SK-N-SH (cell line): ENCODE measurements around the gene DCAF8L2. TPM values are rescaled to one million over a fixed set of nuclear protein-coding genes. Genes with fewer than 3 reads are reported as not detected.

Experiments
- CTCF ChIA-PET: fragments of 300-600, 350-600 bp; formaldehyde crosslinking; extraction: SDS; loops from one replicate; lab custom pipeline; 2021; lab: Yijun Ruan, JAX
- POLR2A ChIA-PET: fragments of 350-600 bp; sonication (Branson Sonifier 250); formaldehyde crosslinking; extraction: SDS; loops from one replicate; lab custom pipeline; 2020; ENCODE audit warnings: antibody characterized with exemption, inconsistent platforms; lab: Yijun Ruan, JAX
- DNase-seq: peaks from one replicate; pipeline ENCODE4 v3.0.0; 2012
- H2AFZ ChIP-seq: fragments of 200-600 bp; sonication (generic); 2 replicates; pipeline ENCODE4 v1.8.1; 2016; ENCODE audit warnings: antibody characterized with exemption, mild to moderate bottlenecking, low read depth
- H3F3A ChIP-seq: fragments of 200-600 bp; sonication (generic); replicated peaks from 2 replicates; pipeline ENCODE3; 2016; ENCODE audit warnings: antibody characterized with exemption, mild to moderate bottlenecking; ENCODE audit not compliant: insufficient read depth
- H3K27ac ChIP-seq, 2 experiments: fragments of 200-500 bp in 1 of 2; fragments of 200-600 bp in 1 of 2; sonication (Bioruptor generic) in 1 of 2; sonication (generic), shearing (Covaris generic) in 1 of 2; 2 replicates each; pipeline versions ENCODE4 v1.5.1 to v1.6.1; 2014 to 2016; ENCODE audit warnings: low read depth in 2 of 2, inconsistent platforms in 1 of 2, low read length in 1 of 2, mild to moderate bottlenecking in 1 of 2, mixed read lengths in 1 of 2
- H3K27me3 ChIP-seq: fragments of 200-600 bp; sonication (generic), shearing (Covaris generic); 2 replicates; pipeline ENCODE4 v1.6.1; 2016; ENCODE audit warnings: mixed run types; ENCODE audit not compliant: insufficient read depth
- H3K36me3 ChIP-seq, 2 experiments: fragments of 200-500 bp in 1 of 2; fragments of 200-600 bp in 1 of 2; sonication (Bioruptor generic) in 1 of 2; sonication (generic) in 1 of 2; replicated peaks in 1 of 2; 2 replicates each; pipeline versions ENCODE3 to v1.5.1; 2014 to 2016; ENCODE audit warnings: low read length in 1 of 2, mild to moderate bottlenecking in 1 of 2; ENCODE audit not compliant: insufficient read depth in 2 of 2, control insufficient read depth in 1 of 2
- H3K4me1 ChIP-seq, 2 experiments: fragments of 200-500 bp in 1 of 2; fragments of 200-600 bp in 1 of 2; sonication (Bioruptor generic) in 1 of 2; sonication (generic), shearing (Covaris generic) in 1 of 2; 2 replicates each; pipeline versions ENCODE4 v1.5.1 to v1.6.1; 2014 to 2016; ENCODE audit warnings: low read depth in 1 of 2, low read length in 1 of 2, mixed run types in 1 of 2; ENCODE audit not compliant: insufficient read depth in 2 of 2, control insufficient read depth in 1 of 2
- H3K4me2 ChIP-seq: fragments of 200-600 bp; sonication (generic), shearing (Covaris generic); 2 replicates; pipeline ENCODE4 v1.6.1; 2017; ENCODE audit warnings: mixed run types
- H3K4me3 ChIP-seq, 2 experiments: fragments of 200-500 bp in 1 of 2; fragments of 200-600 bp in 1 of 2; sonication (Bioruptor generic) in 1 of 2; sonication (generic), shearing (Covaris generic) in 1 of 2; 2 replicates each; pipeline versions ENCODE4 v1.5.1 to v1.8.1; 2014 to 2016; ENCODE audit warnings: low read depth in 2 of 2, inconsistent platforms in 1 of 2, low read length in 1 of 2, mild to moderate bottlenecking in 1 of 2, mixed read lengths in 1 of 2, moderate library complexity in 1 of 2
- H3K79me2 ChIP-seq: fragments of 200-600 bp; sonication (generic); 2 replicates; pipeline ENCODE4 v1.8.1; 2017; ENCODE audit warnings: mild to moderate bottlenecking; ENCODE audit not compliant: insufficient read depth
- H3K9ac ChIP-seq: fragments of 200-600 bp; sonication (generic); 2 replicates; pipeline ENCODE4 v1.6.1; 2017; ENCODE audit warnings: mixed run types
- H3K9me2 ChIP-seq: fragments of 200-600 bp; sonication (generic); 2 replicates; pipeline ENCODE4 v1.6.1; 2017; ENCODE audit warnings: mixed run types
- H3K9me3 ChIP-seq: fragments of 200-600 bp; sonication (generic); 2 replicates; pipeline ENCODE4 v1.6.1; 2017; ENCODE audit warnings: mixed run types, mild to moderate bottlenecking, moderate library complexity
- H4K20me1 ChIP-seq: fragments of 200-600 bp; sonication (generic); 2 replicates; pipeline ENCODE4 v1.6.1; 2017; ENCODE audit warnings: mild to moderate bottlenecking, mixed run types; ENCODE audit not compliant: insufficient read depth
- EP300 ChIP-seq, 2 experiments: IDR thresholded peaks; 2 replicates each; pipeline versions ENCODE4 v1.4.0 to v1.6.1; 2012; ENCODE audit warnings: borderline replicate concordance in 1 of 2, low read depth in 1 of 2, low read length in 1 of 2
- EZH2phosphoT487 ChIP-seq: fragments of 200-600 bp; sonication (generic); IDR thresholded peaks from 2 replicates; pipeline ENCODE4 v1.6.1; 2017; ENCODE audit warnings: low read depth, mixed run types, mild to moderate bottlenecking, antibody characterized with exemption, moderate library complexity, borderline replicate concordance
- FOSL2 ChIP-seq: IDR thresholded peaks from 2 replicates; pipeline ENCODE4 v1.4.0; 2012; ENCODE audit warnings: low read depth, mild to moderate bottlenecking, moderate library complexity, borderline replicate concordance
- GABPA ChIP-seq: IDR thresholded peaks from 2 replicates; pipeline ENCODE4 v1.4.0; 2012; ENCODE audit warnings: low read depth, mild to moderate bottlenecking
- IRF3 ChIP-seq: fragments of 150-350 bp; IDR thresholded peaks from 2 replicates; pipeline ENCODE4 v1.6.1; 2016; ENCODE audit warnings: mild to moderate bottlenecking, low read depth, low read length
- MAX ChIP-seq: IDR thresholded peaks from 2 replicates; pipeline ENCODE4 v1.4.0; 2012; ENCODE audit warnings: low read depth
- MEF2A ChIP-seq: IDR thresholded peaks from 2 replicates; pipeline ENCODE4 v1.4.0; 2012; ENCODE audit warnings: low read depth, borderline replicate concordance
- PBX3 ChIP-seq: IDR thresholded peaks from 2 replicates; pipeline ENCODE4; 2012
- REST ChIP-seq: IDR thresholded peaks from 2 replicates; pipeline ENCODE4 v1.6.1; 2012; ENCODE audit warnings: mild to moderate bottlenecking, low read depth, low read length, moderate library complexity
- RFX5 ChIP-seq: IDR thresholded peaks from 2 replicates; pipeline ENCODE4 v1.6.1; 2012; ENCODE audit warnings: mild to moderate bottlenecking, improper control_type of control experiment, low read length
- SIN3A ChIP-seq: IDR thresholded peaks from 2 replicates; pipeline ENCODE4 v1.6.1; 2012; ENCODE audit warnings: low read depth, mild to moderate bottlenecking, low read length, moderate library complexity, borderline replicate concordance
- SMC3 ChIP-seq: IDR thresholded peaks from 2 replicates; pipeline ENCODE4 v1.6.1; 2012; ENCODE audit warnings: low read depth, low read length, improper control_type of control experiment
- USF2 ChIP-seq: fragments of 150-350 bp; IDR thresholded peaks from 2 replicates; pipeline ENCODE4 v1.6.1; 2017; ENCODE audit warnings: antibody characterized with exemption, low read length, low read depth, borderline replicate concordance
- WGBS: methylation state at CpG from one replicate; pipeline ENCODE4 v1.1.6; 2017; ENCODE audit warnings: low lambda C conversion rate; 5-methylcytosine and 5-hydroxymethylcytosine counted together
- polyA plus RNA-seq, 3 experiments: library from polyadenylated mRNA; depleted of rRNA; stranded (reverse); fragments of >200 nt; gene quantifications; 2 replicates each; pipeline ENCODE4 v1.2.3, GENCODE V29; 2012

The DCAF8L2 gene
- polyA plus RNA-seq, 1 of the 3 experiments (the other 2 are of a cell fraction), result 0.33 TPM

- H3K9me2 ChIP-seq, result no peaks in the 10 kb centered on the region
- H4K20me1 ChIP-seq, result no peaks in the 10 kb centered on the region
- H3K4me2 ChIP-seq, result no peak overlapping the region
- 1% methylated on average over 2 of the region's 2 CpGs for WGBS
- H3K4me1 ChIP-seq, result no peaks in the 10 kb centered on the region
- no peaks in the 10 kb centered on the region for H3K79me2 ChIP-seq
- DNase-seq, result no peak
- no peak overlapping the region for H2AFZ ChIP-seq
- no peak overlapping the region for H3K9ac ChIP-seq
- POLR2A ChIA-PET, result no interaction called here
- no peaks in the 10 kb centered on the region for H3F3A ChIP-seq
- TF ChIP-seq SIN3A, result no peak
- no peak for TF ChIP-seq USF2
- no peak for TF ChIP-seq EP300 (IDR thresholded peaks at IDR 0.05; ENCODE audit: borderline replicate concordance in 1 of 2, low read depth in 1 of 2, low read length in 1 of 2)
- TF ChIP-seq REST, result no peak
- TF ChIP-seq PBX3, result no peak
- no peak for TF ChIP-seq GABPA
- TF ChIP-seq MEF2A, result no peak
- TF ChIP-seq EZH2phosphoT487, result no peak
- no peak for TF ChIP-seq RFX5
- TF ChIP-seq SMC3, result no peak
- no peak for TF ChIP-seq IRF3
- no peak for TF ChIP-seq FOSL2
- no peak for TF ChIP-seq MAX
- TF ChIP-seq, all 33 proteins: peak for 0
- Histone ChIP-seq H3K27me3 (no peaks in the 10 kb centered on the region), H3K27ac (no peak overlapping the region), H3K9me3 (no peaks in the 10 kb centered on the region), H3K36me3 (no peaks in the 10 kb centered on the region), H3K4me3 (no peak overlapping the region)
- CTCF ChIA-PET, result no interaction called here
These were observed 81.1 kb downstream of the DCAF8L2 start for GRCh38 chrX:27671234-27671633.
